LoVo (cell line): ENCODE data around the gene MMAA.
"Not testable (repeated sequence)": the region's sequence is repeated elsewhere in the genome, so short reads cannot be mapped to it uniquely, and the experiment has no call there.

ENCODE experiments used
- DNase-seq: peaks from one replicate; pipeline ENCODE4 v3.0.0-alpha.2; 2016; ENCODE audit warnings: low spot score

The MMAA gene

GRCh38 chr4:145618932-145619638 lies at the start of gene MMAA:
MMAA (plus strand) TSS chr4:145619385; CDS start chr4:145639140, 19,755 bp downstream.
- DNase-seq, result peak; percentile 94

GRCh38 chr4:145574546-145574945 lies 44.6 kb upstream of the MMAA start:
- DNase-seq, result not testable (repeated sequence)

GRCh38 chr4:145580906-145581305 lies 38.3 kb upstream of the MMAA start:
- peak; percentile 15 for DNase-seq

DNA sequence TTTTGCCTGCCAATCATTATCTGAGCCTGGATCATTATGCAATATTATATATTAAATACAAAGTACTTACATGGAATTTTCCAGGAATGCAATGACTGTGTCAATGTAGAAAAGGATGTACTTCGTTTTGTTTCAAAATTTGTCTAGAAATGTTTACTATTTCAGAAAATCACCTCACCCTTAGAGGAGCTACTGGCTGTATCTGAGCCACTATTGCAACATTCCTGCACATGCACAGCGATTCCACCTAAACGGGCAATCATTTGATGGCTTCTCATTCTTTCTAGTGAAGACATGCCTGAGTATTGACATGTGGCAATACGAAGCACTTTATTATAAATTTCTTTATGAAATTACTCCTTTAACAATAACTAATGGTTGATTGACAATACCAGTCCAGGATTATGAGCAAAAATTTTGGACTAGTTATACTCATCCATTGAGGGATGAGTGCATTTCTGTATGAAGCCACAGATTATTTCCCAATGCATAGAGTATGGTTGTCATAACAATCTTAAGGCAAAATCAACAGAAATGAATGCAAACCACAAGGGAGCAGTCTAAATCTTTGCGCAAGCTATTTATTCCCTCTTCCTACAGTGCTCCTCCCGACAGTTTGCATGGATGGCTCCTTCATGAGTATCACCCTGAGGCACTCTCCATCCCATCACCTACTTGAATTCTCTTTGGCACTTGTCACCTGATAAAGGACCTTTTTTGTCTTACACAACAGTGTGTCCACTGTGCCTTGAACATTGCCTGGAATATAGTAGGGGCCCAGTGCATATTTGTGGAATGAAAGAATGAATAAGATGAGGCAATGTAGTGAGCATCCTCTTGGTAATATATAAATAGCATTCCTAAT lies 35.8 kb upstream of the MMAA start:
- no peak for DNase-seq

- no peak for DNase-seq
Measured at GRCh38 chr4:145587088-145587754, 32.0 kb upstream of the MMAA start.

DNA sequence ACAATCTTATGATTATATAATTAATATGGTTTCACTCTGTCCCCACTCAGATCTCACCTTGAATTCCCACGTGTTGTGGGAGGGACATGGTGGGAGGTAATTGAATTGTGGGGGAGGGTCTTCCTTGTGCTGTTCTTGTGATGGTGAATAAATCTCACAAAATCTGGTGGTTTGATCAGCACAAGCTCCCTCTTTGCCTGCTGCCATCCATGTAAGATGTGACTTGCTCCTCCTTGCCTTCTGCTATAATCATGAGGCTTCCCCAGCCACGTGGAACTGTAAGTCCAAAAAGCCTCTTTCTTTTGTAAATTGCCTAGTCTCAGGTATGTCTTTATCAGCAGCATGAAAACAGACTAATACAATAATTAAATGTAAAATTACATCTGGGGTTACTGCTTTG lies 29.8 kb upstream of the MMAA start:
- not testable (repeated sequence) for DNase-seq

DNA sequence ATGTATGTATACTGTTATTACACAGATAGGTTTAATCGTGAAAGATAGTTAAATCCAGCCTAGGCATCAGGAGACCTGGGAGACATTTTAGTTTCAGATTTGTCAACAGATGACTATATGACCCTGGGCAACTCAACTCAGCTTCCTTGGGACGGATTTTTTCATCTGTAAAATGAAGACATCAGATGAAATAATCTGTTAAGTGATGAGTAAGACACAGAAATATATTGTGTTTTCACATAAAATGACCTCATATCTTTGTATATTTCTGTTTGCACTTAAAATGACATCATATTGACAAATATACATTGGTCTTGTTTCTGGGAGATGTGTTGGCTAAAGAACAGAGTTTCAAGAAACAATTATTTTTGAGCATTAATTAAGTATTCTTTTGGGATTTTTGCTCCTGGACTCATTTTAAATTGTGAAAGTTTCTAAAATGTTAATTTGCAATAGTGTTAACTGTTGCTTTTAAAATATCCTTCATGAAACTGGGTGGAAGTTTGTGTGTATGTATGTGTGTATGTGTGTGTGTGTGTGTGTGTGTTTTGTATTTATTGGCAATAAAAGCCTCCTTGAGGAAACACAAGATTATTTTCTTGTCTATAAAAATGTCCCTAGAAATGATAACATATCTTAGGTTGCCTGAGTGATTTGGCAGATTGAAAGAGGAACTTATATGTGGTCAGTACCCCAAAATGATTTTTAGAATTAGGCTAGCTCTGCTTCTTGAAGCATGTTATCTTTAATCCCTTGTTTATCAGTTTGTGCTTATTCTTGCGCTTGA lies 29.1 kb upstream of the MMAA start:
- DNase-seq, result no peak

DNA sequence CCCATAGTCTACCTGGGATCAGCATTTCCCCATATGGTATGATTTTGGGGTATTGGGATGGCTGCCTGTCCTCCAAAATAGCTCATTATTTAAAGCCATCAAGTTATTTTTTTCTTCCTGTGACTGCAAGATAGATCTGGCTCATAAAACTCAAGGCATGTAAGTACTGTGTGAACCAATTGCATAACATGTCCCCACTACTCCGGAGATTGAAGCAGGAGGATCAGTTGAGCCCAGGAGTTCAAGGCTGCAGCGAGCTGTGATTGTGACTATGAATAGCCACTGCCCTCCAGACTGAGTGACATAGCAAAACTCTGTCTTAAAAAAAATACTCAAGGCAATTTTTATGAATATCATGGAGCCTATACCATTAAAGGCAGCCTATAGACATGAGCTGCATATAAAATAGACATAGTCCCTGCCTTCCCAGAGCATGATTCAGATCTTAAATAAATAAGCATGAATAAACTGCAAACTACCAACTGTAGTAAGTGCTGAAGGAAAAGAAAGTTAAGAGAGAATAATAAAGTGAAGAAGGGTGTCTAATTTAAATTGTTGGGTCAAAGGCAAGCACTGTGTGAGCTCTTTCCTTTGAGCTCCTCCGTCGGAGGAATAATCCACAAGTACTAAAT lies 16.9 kb upstream of the MMAA start:
- no peak for DNase-seq

- DNase-seq, result no peak
Measured at GRCh38 chr4:145605941-145606340, 13.2 kb upstream of the MMAA start.

DNA sequence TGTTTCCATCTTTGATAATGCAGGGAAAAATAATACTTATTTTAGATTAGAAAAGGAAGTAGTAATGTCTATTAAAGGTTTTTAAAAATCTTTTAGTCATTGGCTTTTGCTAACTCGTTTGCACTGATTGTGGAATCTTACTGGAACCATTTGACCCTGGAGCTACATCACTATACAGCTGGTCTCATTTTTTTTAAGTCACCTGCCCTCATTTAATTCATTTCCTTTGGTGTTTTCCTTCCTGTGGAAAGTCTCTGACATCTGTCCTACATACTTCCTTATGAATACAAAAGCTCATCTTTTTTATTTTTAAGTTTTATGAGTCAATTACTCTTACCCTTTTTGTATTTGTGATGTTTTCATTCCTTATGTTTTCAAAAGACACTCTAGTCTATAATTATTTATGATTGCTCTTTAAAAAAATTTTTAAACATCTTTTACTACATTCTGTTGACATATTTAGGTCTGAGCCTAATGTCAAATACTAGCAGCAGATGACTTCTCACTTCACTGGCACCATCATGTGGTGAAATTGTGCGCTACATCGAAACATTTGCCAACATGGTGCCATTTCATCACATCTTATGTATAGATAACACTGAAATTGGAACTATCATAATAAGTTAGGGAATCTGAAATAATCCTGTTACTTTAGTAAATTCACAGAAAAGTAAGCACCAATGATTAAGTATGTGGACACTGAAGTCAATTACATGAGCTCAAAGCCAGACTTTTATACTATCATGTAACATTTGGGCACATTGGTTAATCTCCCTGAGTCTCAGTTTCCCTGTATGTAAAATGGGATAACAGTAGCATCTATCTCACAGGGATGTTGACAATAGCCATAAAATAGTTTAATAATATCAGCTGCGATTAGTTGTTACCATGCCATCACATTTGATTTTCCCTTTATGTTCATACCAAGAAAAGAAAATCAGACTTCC lies 9.4 kb upstream of the MMAA start:
- peak; percentile 65 for DNase-seq

DNA sequence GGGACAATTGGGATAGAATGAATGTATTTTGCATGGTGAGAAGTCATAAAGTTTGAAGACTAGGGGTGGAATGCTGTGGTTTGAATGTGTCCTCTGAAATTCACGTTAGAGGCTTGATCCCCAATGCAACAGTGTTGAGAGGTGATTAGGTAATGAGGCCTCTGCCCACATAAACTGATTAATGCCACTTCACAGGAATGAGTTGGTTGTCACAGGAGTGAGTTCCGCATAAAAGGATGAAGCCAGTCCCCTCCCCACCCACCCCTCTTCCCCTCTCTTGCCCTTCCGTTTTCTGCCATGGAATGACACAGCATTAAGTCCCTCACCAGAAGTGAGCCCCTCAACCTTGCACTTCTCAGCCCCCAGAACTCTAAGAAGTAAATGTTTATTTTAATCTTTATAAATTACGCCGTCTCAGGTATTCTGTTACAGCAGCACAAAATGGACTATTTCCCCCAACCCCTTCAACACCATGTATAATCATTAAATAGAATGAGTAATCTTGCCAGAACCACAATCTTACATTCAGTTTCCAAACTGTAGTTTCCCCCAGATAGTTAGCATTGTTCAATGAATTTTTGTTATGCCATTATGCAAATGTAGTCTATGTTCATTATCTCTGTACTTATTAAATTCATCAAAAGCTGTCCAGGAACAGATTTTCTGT lies 5.5 kb upstream of the MMAA start:
- DNase-seq, result no peak

- no peak for DNase-seq
Measured at GRCh38 chr4:145614233-145614610, 5.0 kb upstream of the MMAA start.

DNA sequence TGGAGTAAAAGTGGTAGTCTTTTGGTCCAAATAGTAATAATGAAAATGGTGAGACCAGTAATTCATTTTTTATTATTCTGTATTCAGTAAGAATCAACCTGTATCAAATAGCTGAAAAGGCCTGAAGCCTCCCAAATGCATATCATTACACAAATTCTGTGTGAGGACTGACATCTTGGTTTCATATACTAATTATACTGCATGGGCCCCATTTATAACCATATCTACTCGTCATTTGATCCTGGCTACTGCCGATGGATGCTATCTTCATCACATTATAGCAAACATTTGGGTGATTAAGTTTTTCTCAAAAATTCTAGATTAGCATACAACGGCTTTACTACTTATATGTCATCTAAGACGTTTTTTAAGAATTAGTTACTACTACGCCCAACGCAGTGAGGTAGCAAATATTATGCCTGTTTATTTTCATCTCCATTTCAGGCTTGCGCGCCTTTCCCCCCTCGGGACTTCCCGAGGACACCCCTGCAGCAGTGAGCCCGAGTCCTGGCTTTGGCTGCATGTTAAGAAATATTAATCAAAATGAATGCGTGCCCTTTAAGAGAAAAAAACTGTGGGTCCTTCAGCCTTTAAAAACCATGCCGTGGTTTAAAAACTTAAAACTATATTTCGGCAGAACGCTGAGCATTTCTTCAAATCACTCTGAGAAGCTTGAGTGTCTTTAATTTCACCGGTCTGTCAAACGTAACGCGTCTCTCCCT lies 814 bp upstream of the MMAA start:
- no peak for DNase-seq

GRCh38 chr4:145619639-145619996 lies 433 bp downstream of the MMAA start:
- DNase-seq, result peak; percentile 79

DNA sequence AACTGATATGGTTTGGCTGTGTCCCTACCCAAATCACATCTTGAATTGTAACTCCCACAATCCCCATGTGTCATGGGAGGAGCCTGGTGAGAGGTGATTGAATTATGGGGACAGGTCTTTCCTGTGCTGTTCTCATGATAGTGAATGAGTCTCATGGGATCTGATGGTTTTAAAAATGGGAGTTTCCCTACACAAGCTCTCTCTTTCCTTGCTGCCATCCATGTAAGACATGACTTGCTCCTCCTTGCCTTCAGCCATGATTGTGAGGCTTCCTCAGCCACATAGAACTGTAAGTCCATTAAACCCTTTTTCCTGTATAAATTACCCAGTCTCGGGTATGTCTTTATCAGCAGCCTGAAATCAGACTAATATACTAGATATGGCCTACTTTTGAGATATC lies 2.9 kb downstream of the MMAA start:
- DNase-seq, result not testable (repeated sequence)

GRCh38 chr4:145623831-145624230 lies 4.6 kb downstream of the MMAA start:
- DNase-seq, result no peak

- no peak for DNase-seq
Measured at GRCh38 chr4:145625677-145626622, 6.8 kb downstream of the MMAA start.

DNA sequence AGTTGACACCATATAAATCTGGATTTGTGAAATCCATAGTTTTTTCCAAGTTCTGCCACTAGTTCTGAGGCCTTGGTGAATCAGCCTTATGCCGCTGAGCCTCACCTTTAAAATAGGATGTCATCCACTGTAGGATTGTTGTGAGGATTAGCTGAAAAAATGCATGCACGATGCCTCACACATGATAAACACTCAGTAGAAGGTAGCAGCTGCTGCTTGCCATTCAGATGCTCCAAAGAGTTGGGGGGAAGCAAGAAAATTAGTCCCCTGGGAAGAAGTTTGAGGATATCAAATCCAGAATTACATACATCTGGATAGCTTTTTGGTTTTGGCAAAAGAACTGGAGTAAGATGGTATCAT lies 7.4 kb downstream of the MMAA start:
- no peak for DNase-seq
